ENCODE results near the gene GABPB1.

The GABPB1 gene

DNA sequence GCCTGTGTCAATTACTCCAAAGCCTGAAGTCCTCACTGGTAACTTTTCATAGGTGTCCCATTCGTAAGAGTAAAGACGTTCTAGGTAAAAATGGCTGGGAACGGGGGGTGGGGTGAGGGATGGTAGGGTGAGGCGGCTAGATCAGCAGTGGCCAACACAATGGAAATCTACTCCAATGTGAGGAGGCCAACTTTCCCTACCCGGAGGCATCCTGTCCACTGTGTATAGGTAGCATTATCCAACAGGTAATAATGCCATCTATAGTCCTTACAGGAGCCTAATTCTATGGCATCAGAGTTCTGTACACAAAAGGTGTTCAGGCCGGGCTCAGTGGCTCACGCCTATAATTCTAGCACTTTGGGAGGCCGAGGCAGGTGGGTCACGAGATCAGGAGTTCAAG lies 118.6 kb downstream of the GABPB1 start:
- no peak for DNase-seq

DNA sequence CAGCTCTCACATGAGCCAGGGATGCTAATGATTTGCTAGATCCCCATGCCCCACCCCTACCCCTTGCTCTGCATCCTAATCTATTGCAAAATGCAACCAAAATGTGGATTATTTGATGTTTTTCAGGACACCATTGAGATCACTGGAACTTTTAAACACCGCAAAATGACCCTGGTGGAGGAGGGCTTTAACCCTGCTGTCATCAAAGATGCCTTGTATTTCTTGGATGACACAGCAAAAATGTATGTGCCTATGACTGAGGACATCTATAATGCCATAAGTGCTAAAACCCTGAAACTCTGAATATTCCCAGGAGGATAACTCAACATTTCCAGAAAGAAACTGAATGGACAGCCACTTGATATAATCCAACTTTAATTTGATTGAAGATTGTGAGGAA lies 119.2 kb downstream of the GABPB1 start:
- no peak for DNase-seq

DNA sequence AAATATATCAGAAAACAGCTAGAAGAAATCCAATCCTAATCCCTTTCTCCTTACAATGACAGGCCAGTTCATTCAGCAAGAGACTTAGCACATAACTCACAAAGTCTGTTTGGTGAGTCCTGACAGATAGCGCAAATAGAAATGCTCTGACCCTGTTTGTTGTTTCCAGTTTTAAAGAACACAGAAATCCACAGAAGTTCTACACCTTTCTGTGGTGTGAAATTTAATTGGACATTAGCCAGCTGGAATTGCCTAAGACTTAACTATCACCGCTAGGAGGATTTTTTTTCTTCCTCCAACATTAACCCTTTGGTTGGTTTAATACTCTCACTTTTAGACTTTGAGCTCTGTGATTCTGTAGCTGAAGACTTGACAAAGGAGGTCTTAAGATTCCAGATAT lies 120.2 kb downstream of the GABPB1 start:
- no peak for DNase-seq

DNA sequence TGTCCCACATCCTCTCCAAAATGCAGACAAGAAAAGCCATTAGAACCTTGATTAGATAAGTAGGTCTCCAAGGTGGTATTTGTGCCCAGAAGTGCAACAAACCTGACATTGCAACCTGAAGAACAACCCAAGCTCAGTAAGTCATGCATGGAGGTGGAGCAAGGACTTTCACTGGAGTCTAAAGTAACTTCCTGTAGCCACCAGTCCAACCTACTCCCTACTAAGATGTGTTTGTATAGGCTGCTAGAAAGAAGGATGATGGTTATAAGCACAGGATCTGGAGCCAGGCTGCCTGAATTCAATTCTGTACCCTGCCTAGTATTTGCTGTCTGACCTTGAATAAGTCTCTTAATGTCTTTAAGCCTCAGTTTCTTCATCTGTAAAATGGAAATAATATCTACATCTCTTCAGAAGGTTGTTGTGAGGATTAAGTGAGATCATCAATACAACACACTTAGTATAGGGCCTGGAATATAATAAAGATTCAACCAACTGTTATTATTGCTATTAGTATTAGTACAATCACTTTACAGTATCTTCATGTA lies 121.7 kb downstream of the GABPB1 start:
- no peak for DNase-seq

DNA sequence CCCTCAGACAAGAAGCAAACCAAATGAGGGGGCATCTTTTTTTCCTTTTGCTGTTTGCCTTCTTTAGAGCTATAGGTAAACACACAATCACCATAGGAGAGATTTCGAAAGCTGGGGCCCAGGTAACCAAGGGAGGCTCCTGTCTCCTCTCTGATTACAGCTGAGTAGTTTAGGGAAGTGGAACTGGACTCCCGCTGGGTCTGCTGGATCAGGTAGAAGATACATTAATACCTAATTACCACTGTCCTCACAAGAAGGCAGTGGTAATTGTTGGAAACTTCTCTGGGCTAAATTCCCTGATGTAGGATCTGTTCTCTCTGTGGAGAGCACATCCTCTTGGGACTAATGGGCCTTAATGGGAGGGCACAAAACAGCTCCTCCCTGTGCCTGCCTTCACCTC lies 122.2 kb downstream of the GABPB1 start:
- no peak for DNase-seq

DNA sequence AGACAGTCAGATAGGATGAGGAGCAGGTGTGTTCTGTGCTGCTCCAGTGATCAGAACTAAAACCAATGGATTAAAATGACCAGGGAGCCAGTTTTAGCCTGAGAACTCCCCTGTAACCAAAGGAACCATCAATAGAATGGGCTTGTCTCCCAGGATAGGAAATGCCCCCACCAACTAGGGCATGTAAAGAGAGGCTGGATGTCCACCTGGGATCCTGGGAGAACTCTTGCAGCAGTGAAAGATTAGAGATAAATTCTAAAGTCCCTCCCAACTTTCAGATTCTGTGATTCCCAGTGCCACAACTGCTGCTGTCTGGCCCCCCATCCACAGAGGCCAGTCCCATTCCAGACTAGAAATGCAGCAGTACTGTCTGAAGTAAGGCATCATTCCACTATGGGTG lies 123.2 kb downstream of the GABPB1 start:
- DNase-seq, result no peak

DNA sequence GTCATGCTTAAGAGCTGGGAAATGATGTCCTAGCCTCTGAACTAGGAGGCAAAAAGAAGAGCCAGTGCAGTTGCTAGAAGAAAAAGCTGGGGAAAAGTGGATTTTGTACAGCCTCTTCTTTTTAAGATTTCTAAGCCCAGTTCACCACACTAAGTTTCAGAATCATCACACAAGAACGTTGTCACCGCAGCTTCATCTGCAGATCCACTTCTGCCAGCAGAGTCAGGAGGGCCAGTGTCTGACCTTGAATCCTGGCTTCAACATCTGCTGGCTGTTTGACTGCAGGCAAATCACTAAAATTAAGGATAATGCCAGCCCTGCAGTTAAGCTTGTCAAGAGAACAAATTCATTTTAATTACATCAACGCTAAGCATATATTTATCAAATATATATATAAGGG lies 125.7 kb downstream of the GABPB1 start:
- DNase-seq, result no peak

DNA sequence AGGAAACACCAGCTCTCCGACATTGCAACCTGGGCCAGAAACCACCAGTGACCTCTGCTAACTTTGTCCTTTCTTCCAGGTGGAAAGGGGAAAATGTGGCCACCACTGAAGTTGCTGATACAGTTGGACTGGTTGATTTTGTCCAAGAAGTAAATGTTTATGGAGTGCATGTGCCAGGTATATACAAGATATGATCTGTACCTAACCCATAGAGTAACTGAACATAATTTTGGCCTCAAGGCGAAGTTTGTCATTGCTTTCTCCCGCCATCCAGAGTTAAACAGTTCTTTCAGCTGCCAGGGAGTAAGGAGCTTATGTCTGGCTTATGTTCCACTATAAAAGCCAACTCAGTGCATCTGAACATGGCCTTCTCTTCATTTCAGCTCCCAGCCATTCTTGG lies 126.1 kb downstream of the GABPB1 start:
- no peak for DNase-seq

DNA sequence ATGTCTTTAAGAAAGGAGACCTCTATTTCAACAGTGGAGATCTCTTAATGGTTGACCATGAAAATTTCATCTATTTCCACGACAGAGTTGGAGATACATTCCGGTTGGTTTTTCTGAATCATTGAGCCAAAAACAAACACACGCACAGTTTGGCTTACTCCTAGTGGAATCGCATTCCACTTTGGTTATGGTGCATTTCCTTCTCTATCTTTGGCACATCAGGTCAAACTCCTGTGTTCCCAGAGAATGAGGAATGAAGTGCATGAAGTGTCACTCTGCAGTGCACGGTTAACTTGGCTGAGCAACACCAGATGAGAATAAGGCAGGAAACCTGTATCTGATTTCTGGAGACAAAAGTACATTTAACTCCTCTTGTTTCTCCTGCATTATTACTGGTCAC lies 127.9 kb downstream of the GABPB1 start:
- DNase-seq, result no peak

DNA sequence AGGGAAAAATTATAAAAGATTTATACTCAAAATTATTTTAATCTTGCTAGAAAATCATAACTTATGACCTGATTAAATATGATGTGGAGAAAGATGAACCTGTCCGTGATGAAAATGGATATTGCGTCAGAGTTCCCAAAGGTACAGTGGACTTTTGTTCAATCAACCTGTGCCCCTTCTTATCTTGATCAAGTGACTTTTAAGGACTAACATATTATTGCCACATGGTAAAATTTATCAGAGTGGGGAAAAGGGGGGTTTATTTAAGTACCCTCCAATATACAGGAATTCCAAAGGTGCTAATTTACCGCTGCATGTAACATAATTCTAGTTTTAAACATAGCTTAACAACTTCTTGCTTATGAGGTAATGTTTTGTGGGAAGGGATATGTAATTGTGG lies 129.1 kb downstream of the GABPB1 start:
- no peak for DNase-seq
